Measurements from ENCODE around the gene USP5.

DNA sequence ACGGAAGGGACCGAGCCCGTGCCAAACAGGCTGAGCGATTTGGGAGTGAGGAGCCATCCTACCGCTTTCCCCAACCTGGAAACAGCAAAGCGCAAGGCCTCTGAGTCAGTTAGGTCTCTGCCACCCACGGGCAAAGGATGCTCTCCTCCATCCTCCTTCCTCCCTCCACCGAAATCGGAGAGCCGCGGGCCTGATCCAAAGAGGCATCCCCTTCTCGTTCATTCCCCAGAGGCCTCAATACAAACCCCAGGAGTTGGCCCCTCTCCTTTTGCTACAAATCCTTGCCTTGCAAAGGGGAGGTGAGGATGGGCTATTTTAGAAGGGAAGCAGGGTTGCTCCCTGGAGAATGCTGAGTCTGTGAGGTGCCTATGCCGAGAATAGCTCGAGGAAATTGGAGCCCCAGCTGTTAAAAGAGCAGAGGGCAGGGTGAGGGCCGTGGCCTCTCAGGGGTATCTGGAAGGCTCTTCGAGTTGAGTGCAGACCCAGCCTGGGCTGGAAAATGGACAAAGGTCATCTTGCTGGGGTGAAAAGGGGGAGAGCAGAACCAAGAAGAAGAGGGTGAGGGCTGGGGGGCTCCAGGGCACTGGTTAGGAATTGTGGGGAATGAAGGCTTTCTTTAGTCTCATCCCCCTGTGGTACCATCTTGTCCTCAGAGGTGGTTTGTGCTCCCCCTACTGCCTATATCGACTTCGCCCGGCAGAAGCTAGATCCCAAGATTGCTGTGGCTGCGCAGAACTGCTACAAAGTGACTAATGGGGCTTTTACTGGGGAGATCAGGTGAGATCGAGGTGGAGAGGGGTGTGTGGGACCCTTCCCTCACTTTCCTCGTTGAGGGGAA lies 16.5 kb downstream of the USP5 start:
- TF ChIP-seq POLR2AphosphoS5 (IDR thresholded peaks at IDR 0.05; ENCODE audit: borderline replicate concordance, low read depth, low read length) (no peak; the same call in 1 of the 2 replicates), EZH2 (IDR thresholded peaks at IDR 0.05) (no peak), FOXP2 (optimal IDR thresholded peaks at IDR 0.05; ENCODE audit: control extremely low read depth, extremely low read length, insufficient read depth) (no peak)

Data from SK-N-MC (cell line).